Measurements from ENCODE around the gene DNLZ.

DNLZ gene

GRCh38 chr9:136348691-136349090 lies 14.9 kb downstream of the DNLZ start:
- Histone ChIP-seq H3K27ac (ENCODE audit: low read depth, low read length) (no peak overlapping the region), H3K79me2 (ENCODE audit: control insufficient read depth, insufficient read depth, low read length, unreplicated experiment) (no peaks in the 10 kb centered on the region), H3K27me3 (ENCODE audit: insufficient read depth, low read length) (no peaks in the 10 kb centered on the region), H3K4me1 (ENCODE audit: control insufficient read depth, insufficient read depth, low read length, unreplicated experiment) (peaks cover 21% of the 10 kb centered on the region), H3K4me3 (ENCODE audit: low read depth, low read length) (no peak overlapping the region), H3K36me3 (ENCODE audit: insufficient read depth, low read length) (no peaks in the 10 kb centered on the region), H2AFZ (ENCODE audit: low read length, unreplicated experiment) (no peak overlapping the region)

DNA sequence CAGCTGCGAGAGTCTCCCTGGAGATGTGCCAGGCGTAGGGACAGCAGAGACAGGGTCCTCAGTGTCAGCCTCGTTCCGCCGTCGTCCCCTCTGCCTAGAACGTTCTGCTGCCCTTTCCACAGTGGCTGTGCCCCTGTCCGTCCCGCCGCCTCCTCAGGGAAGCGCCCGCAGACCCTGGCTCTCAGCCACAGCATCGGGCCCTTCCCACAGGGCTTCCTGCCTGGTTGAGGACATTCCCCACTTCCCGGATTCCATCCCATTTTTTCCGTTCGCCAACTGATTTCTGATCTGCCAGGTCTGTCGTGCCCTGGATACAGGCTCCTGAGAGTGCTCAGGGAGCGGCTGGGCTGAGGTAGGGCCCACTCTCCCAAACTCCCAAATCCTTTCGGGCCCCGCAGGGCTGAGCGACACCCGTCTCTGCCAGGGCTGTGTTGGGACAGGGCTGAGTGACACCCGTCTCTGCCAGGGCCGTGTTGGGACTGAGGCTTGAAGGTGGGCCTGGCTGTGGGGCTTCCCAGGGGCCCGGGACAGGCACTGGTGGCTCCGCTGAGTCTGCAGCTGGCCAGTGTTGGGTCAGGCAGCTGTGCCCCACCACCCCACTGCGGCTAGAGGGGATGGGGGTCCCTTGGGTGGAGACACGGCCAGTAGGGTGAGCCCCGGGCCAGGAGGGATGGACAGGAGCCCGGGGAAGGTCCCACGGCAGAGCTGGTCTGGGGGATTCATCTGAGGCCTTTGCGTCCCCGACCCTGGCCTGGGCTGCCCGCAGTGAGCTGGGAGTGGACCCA lies 15.9 kb downstream of the DNLZ start:
- no peak overlapping the region for H3K27ac ChIP-seq (ENCODE audit: low read depth, low read length)

DNA sequence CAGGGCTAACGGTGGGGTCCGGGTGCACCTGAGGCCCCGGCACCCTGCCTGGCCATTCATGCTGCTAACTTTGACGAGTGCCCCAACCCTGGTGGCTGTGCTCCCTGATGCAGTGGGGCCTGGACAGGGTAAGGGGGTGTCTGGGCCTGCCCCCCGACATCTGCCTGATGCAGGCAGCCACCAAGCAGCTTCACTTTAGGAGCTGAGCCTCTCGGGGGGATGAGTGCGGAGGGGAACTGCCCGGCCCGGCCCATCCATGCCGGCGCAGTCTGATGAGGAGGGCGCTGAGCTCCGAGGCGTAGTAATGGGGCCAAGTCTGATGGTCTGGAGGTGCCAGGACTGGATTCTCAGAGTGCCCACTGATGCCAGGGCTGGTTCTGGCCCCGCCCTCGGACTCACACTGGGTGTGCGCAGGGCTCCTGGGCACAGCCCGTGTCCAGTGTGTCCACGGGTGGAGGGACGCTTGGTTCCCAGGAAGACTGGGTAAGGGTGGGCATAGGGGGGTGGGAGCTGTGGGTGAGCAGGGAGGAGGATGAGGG lies 16.5 kb downstream of the DNLZ start:
- H3K4me3 ChIP-seq (ENCODE audit: low read depth, low read length) = no peak overlapping the region
- H3K4me1 ChIP-seq (ENCODE audit: control insufficient read depth, insufficient read depth, low read length, unreplicated experiment) = peaks cover 21% of the 10 kb centered on the region
- H3K79me2 ChIP-seq (ENCODE audit: control insufficient read depth, insufficient read depth, low read length, unreplicated experiment) = no peaks in the 10 kb centered on the region
- no peak overlapping the region for H2AFZ ChIP-seq (ENCODE audit: low read length, unreplicated experiment)
- no peaks in the 10 kb centered on the region for H3K27me3 ChIP-seq (ENCODE audit: insufficient read depth, low read length)
- H3K27ac ChIP-seq (ENCODE audit: low read depth, low read length) = no peak overlapping the region
- no peaks in the 10 kb centered on the region for H3K36me3 ChIP-seq (ENCODE audit: insufficient read depth, low read length)

More for the DNA sequence above, 15.9 kb downstream of the DNLZ start:
- Histone ChIP-seq H3K27me3 (ENCODE audit: insufficient read depth, low read length) (no peaks in the 10 kb centered on the region), H2AFZ (ENCODE audit: low read length, unreplicated experiment) (no peak overlapping the region), H3K36me3 (ENCODE audit: insufficient read depth, low read length) (no peaks in the 10 kb centered on the region), H3K79me2 (ENCODE audit: control insufficient read depth, insufficient read depth, low read length, unreplicated experiment) (no peaks in the 10 kb centered on the region), H3K4me1 (ENCODE audit: control insufficient read depth, insufficient read depth, low read length, unreplicated experiment) (peaks cover 21% of the 10 kb centered on the region), H3K4me3 (ENCODE audit: low read depth, low read length) (no peak overlapping the region)

DNA sequence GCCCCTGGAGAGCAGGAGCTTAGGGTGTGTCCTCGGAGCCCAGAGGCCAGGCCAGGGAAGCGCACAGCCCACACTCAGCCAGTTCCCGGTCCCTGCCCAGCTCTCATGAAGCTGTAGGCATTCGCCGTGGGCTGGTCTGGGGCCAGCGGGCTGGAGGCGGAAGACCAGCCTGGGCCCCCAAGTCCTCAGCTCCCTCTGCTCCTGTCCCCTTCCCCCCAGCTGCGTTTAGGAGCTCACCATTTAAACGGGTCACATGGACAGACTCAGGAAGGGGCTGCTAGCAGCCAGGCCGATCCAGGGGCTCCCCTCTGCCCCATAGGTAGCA lies 17.4 kb downstream of the DNLZ start:
- Histone ChIP-seq H3K36me3 (ENCODE audit: insufficient read depth, low read length) (no peaks in the 10 kb centered on the region), H3K27me3 (ENCODE audit: insufficient read depth, low read length) (no peaks in the 10 kb centered on the region), H3K4me1 (ENCODE audit: control insufficient read depth, insufficient read depth, low read length, unreplicated experiment) (peaks cover 21% of the 10 kb centered on the region), H3K4me3 (ENCODE audit: low read depth, low read length) (peak overlapping the region; percentile 62), H3K27ac (ENCODE audit: low read depth, low read length) (0 out of 2 replicates have a peak overlapping the region, but pooled peaks have one; percentile 35), H2AFZ (ENCODE audit: low read length, unreplicated experiment) (no peak overlapping the region), H3K79me2 (ENCODE audit: control insufficient read depth, insufficient read depth, low read length, unreplicated experiment) (no peaks in the 10 kb centered on the region)

- H3K27me3 ChIP-seq (ENCODE audit: insufficient read depth, low read length) = no peaks in the 10 kb centered on the region
- H2AFZ ChIP-seq (ENCODE audit: low read length, unreplicated experiment) = no peak overlapping the region
- peaks cover 21% of the 10 kb centered on the region for H3K4me1 ChIP-seq (ENCODE audit: control insufficient read depth, insufficient read depth, low read length, unreplicated experiment)
- no peaks in the 10 kb centered on the region for H3K79me2 ChIP-seq (ENCODE audit: control insufficient read depth, insufficient read depth, low read length, unreplicated experiment)
- peak overlapping the region; percentile 62 for H3K4me3 ChIP-seq (ENCODE audit: low read depth, low read length)
- H3K27ac ChIP-seq (ENCODE audit: low read depth, low read length) = peak overlapping the region; percentile 35; the same call in 1 of the 2 replicates
- no peaks in the 10 kb centered on the region for H3K36me3 ChIP-seq (ENCODE audit: insufficient read depth, low read length)
Observed at GRCh38 chr9:136345281-136346156, 18.0 kb downstream of the DNLZ start.

DNA sequence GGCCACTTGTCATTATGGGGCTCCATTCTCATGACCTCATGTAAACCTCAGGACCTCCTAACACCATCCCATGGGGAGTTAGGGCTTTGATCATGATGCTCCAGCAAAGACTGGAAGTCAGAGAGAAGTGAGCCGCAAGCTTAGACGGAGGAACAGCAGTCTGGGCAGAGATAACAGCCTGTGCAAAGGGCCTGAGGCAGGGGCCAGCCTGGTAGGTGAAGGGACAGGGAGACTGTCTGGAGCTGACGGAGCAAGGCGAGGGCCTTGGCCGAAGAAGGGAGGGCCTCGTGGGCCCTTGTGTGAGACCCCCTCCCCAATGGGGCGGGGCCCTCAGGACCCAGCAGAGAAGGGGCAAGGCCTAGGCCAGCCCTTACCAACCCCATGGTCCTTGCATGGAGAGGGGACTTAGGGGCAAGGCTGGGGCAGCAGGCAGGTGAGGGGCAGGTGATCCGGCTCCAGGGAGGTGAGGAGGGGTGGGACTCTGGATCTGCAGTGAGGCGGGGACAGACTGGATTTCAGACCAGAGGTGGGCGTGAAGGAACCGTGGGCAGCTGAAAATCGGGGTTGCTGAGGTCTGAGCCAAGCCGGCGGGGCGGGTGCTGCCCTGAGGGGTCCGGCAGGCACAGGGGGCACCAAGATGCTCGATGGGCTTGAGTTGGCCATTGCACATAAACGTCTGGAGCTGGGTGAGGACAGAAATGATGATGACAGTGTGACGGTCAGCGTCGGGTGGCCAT lies 18.8 kb downstream of the DNLZ start:
- no peaks in the 10 kb centered on the region for H3K27me3 ChIP-seq (ENCODE audit: insufficient read depth, low read length)
- H3K4me3 ChIP-seq (ENCODE audit: low read depth, low read length) = no peak overlapping the region
- peaks cover 21% of the 10 kb centered on the region for H3K4me1 ChIP-seq (ENCODE audit: control insufficient read depth, insufficient read depth, low read length, unreplicated experiment)
- H2AFZ ChIP-seq (ENCODE audit: low read length, unreplicated experiment) = no peak overlapping the region
- no peaks in the 10 kb centered on the region for H3K79me2 ChIP-seq (ENCODE audit: control insufficient read depth, insufficient read depth, low read length, unreplicated experiment)
- H3K36me3 ChIP-seq (ENCODE audit: insufficient read depth, low read length) = no peaks in the 10 kb centered on the region
- 0 out of 2 replicates have a peak overlapping the region, but pooled peaks have one; percentile 12 for H3K27ac ChIP-seq (ENCODE audit: low read depth, low read length)

- Histone ChIP-seq H2AFZ (ENCODE audit: low read length, unreplicated experiment) (no peak overlapping the region), H3K27ac (ENCODE audit: low read depth, low read length) (no peak overlapping the region), H3K4me3 (ENCODE audit: low read depth, low read length) (no peak overlapping the region), H3K4me1 (ENCODE audit: control insufficient read depth, insufficient read depth, low read length, unreplicated experiment) (peaks cover 21% of the 10 kb centered on the region), H3K36me3 (ENCODE audit: insufficient read depth, low read length) (no peaks in the 10 kb centered on the region), H3K27me3 (ENCODE audit: insufficient read depth, low read length) (no peaks in the 10 kb centered on the region), H3K79me2 (ENCODE audit: control insufficient read depth, insufficient read depth, low read length, unreplicated experiment) (no peaks in the 10 kb centered on the region)
Observed at GRCh38 chr9:136343884-136344269, 19.7 kb downstream of the DNLZ start.

GRCh38 chr9:136343121-136343883 lies 20.2 kb downstream of the DNLZ start:
- Histone ChIP-seq H3K27ac (ENCODE audit: low read depth, low read length) (no peak overlapping the region), H3K27me3 (ENCODE audit: insufficient read depth, low read length) (no peaks in the 10 kb centered on the region), H3K4me3 (ENCODE audit: low read depth, low read length) (no peak overlapping the region), H3K79me2 (ENCODE audit: control insufficient read depth, insufficient read depth, low read length, unreplicated experiment) (no peaks in the 10 kb centered on the region), H3K4me1 (ENCODE audit: control insufficient read depth, insufficient read depth, low read length, unreplicated experiment) (peaks cover 21% of the 10 kb centered on the region), H2AFZ (ENCODE audit: low read length, unreplicated experiment) (no peak overlapping the region), H3K36me3 (ENCODE audit: insufficient read depth, low read length) (no peaks in the 10 kb centered on the region)

GRCh38 chr9:136342181-136343120 lies 21.1 kb downstream of the DNLZ start:
- H3K4me1 ChIP-seq (ENCODE audit: control insufficient read depth, insufficient read depth, low read length, unreplicated experiment) = peaks cover 21% of the 10 kb centered on the region

More at GRCh38 chr9:136342181-136343120, 21.1 kb downstream of the DNLZ start:
- Histone ChIP-seq H3K36me3 (ENCODE audit: insufficient read depth, low read length) (no peaks in the 10 kb centered on the region), H3K27ac (ENCODE audit: low read depth, low read length) (no peak overlapping the region), H3K4me3 (ENCODE audit: low read depth, low read length) (no peak overlapping the region), H2AFZ (ENCODE audit: low read length, unreplicated experiment) (no peak overlapping the region), H3K79me2 (ENCODE audit: control insufficient read depth, insufficient read depth, low read length, unreplicated experiment) (no peaks in the 10 kb centered on the region), H3K27me3 (ENCODE audit: insufficient read depth, low read length) (no peaks in the 10 kb centered on the region)

Measured in ACC112 (cell line).